Trophoblast cell (in vitro differentiated cells and primary cell): ENCODE results near the gene MFNG.
"Not testable (repeated sequence)": the region's sequence is repeated elsewhere in the genome, so short reads cannot be mapped to it uniquely, and the experiment has no call there.

Experiments used
- DNase-seq, 2 donors: peaks; one replicate each; pipeline ENCODE4 v3.0.0-alpha.2; 2016
- H2AFZ ChIP-seq: 2 replicates; pipeline ENCODE4 v1.6.1; 2013; ENCODE audit warnings: low read length, moderate library complexity, mild to moderate bottlenecking; ENCODE audit not compliant: insufficient read depth, poor library complexity
- H2AK5ac ChIP-seq: 2 replicates; pipeline ENCODE4 v1.6.1; 2013; ENCODE audit warnings: mild to moderate bottlenecking, low read length
- H2BK120ac ChIP-seq: 2 replicates; pipeline ENCODE4 v1.6.1; 2013; ENCODE audit warnings: low read length, mild to moderate bottlenecking, moderate library complexity; ENCODE audit not compliant: insufficient read depth, poor library complexity
- H2BK12ac ChIP-seq: 2 replicates; pipeline ENCODE4 v1.6.1; 2013; ENCODE audit warnings: mild to moderate bottlenecking, low read length, moderate library complexity
- H2BK5ac ChIP-seq: 2 replicates; pipeline ENCODE4 v1.6.1; 2013; ENCODE audit warnings: low read length, low read depth, moderate library complexity, mild to moderate bottlenecking; ENCODE audit not compliant: poor library complexity
- H3K14ac ChIP-seq: 2 replicates; pipeline ENCODE4 v1.6.1; 2013; ENCODE audit warnings: mild to moderate bottlenecking, low read length
- H3K18ac ChIP-seq: 2 replicates; pipeline ENCODE4 v1.6.1; 2013; ENCODE audit warnings: mild to moderate bottlenecking, low read length
- H3K23ac ChIP-seq: 2 replicates; pipeline ENCODE4 v1.6.1; 2013; ENCODE audit warnings: low read length
- H3K27ac ChIP-seq: 2 replicates; pipeline ENCODE4 v1.5.1; 2013; ENCODE audit warnings: low read depth, mild to moderate bottlenecking, inconsistent platforms, low read length, moderate library complexity
- H3K27me3 ChIP-seq: 2 replicates; pipeline ENCODE4 v1.6.1; 2013; ENCODE audit warnings: inconsistent platforms, mild to moderate bottlenecking, low read length, moderate library complexity; ENCODE audit not compliant: insufficient read depth
- H3K36me3 ChIP-seq, 2 experiments: 1 replicate in 1 of 2; 2 replicates in 1 of 2; pipeline ENCODE4 v1.6.1; 2013; ENCODE audit warnings: low read length in 2 of 2, mild to moderate bottlenecking in 2 of 2, moderate library complexity in 1 of 2; ENCODE audit not compliant: insufficient read depth in 2 of 2, control insufficient read depth in 1 of 2
- H3K4ac ChIP-seq: 2 replicates; pipeline ENCODE4 v1.6.1; 2013; ENCODE audit warnings: low read depth, mild to moderate bottlenecking, low read length, moderate library complexity
- H3K4me1 ChIP-seq, 2 experiments: 1 replicate in 1 of 2; 2 replicates in 1 of 2; pipeline ENCODE4 v1.6.1; 2013; ENCODE audit warnings: low read length in 2 of 2, mild to moderate bottlenecking in 2 of 2, moderate library complexity in 1 of 2; ENCODE audit not compliant: insufficient read depth in 2 of 2, control insufficient read depth in 1 of 2
- H3K4me2 ChIP-seq: 2 replicates; pipeline ENCODE4 v1.6.1; 2013; ENCODE audit warnings: inconsistent platforms, mild to moderate bottlenecking, low read length, moderate library complexity
- H3K4me3 ChIP-seq: 2 replicates; pipeline ENCODE4 v1.5.1; 2013; ENCODE audit warnings: mild to moderate bottlenecking, low read depth, low read length, inconsistent platforms
- H3K79me1 ChIP-seq: one replicate; pipeline ENCODE4 v1.6.1; 2013; ENCODE audit warnings: low read length
- H3K79me2 ChIP-seq: 2 replicates; pipeline ENCODE4 v1.6.1; 2013; ENCODE audit warnings: low read length, mild to moderate bottlenecking; ENCODE audit not compliant: control insufficient read depth, insufficient read depth, poor library complexity
- H3K9ac ChIP-seq: 2 replicates; pipeline ENCODE4 v1.6.1; 2013; ENCODE audit warnings: mild to moderate bottlenecking, low read length
- H3K9me3 ChIP-seq: 2 replicates; pipeline ENCODE4 v1.6.1; 2013; ENCODE audit warnings: low read depth, mild to moderate bottlenecking, control low read depth, inconsistent platforms, low read length; ENCODE audit not compliant: insufficient read depth
- H4K12ac ChIP-seq: 2 replicates; pipeline ENCODE4 v1.6.1; 2013; ENCODE audit warnings: low read depth, mild to moderate bottlenecking, low read length, moderate library complexity
- H4K8ac ChIP-seq: 2 replicates; pipeline ENCODE4 v1.6.1; 2013; ENCODE audit warnings: low read depth, mild to moderate bottlenecking, low read length, moderate library complexity
- H4K91ac ChIP-seq: one replicate; pipeline ENCODE4 v1.6.1; 2013; ENCODE audit warnings: low read depth, mild to moderate bottlenecking, low read length, moderate library complexity
- WGBS: extraction: QIAGEN DNeasy Blood & Tissue Kit; methylation state at CpG from one replicate; pipeline ENCODE4 v1.1.7; 2013; ENCODE audit warnings: missing lambda C conversion rate; ENCODE audit not compliant: insufficient read length, insufficient coverage; ENCODE audit errors: extremely low coverage; 5-methylcytosine and 5-hydroxymethylcytosine counted together

MFNG gene

GRCh38 chr22:37471727-37472417, 14.3 kb downstream of the MFNG start:
- Histone ChIP-seq H3K4me1 (no peaks in the 10 kb centered on the region), H2AFZ (no peak overlapping the region), H3K4me3 (no peak overlapping the region), H4K8ac (no peak overlapping the region), H2BK120ac (no peak overlapping the region), H3K4ac (no peak overlapping the region), H2BK12ac (no peak overlapping the region), H4K12ac (no peak overlapping the region), H2BK5ac (no peak overlapping the region), H4K91ac (no peak overlapping the region), H3K9ac (no peak overlapping the region), H3K14ac (no peak overlapping the region), H3K23ac (no peak overlapping the region), H3K79me1 (no peaks in the 10 kb centered on the region), H3K36me3 (no peaks in the 10 kb centered on the region), H3K4me2 (no peak overlapping the region), H3K79me2 (no peaks in the 10 kb centered on the region), H3K27ac (no peak overlapping the region), H2AK5ac (no peak overlapping the region), H3K27me3 (no peaks in the 10 kb centered on the region), H3K18ac (no peak overlapping the region), H3K9me3 (no peaks in the 10 kb centered on the region)
- no CpG with 5 or more reads among the region's 9 CpGs for WGBS
- no peak for DNase-seq

DNA sequence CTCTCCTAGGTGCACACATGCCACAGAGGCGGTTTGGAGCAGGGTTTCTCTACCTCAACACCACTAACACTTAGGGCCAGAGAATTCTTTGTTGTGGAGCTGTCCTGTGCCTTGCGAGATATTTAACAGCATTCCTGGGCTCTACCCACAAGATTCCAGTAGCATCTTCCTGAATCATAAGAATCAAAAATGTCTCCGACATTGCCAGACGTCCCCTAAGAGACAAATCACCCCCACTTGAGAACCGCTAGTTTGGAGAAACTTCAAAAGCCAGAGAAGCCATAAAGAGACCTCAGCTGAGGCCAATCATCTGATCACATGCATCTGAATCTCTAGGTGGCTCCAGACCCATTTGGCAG, 16.1 kb downstream of the MFNG start:
- H3K79me2 ChIP-seq = no peaks in the 10 kb centered on the region
- no peak overlapping the region for H3K23ac ChIP-seq

GRCh38 chr22:37469416-37470086, 16.6 kb downstream of the MFNG start:
- H3K9ac ChIP-seq = no peak overlapping the region
- H3K23ac ChIP-seq = no peak overlapping the region
- H3K4me2 ChIP-seq = no peak overlapping the region
- peaks cover 5% of the 10 kb centered on the region for H3K9me3 ChIP-seq
- no peak overlapping the region for H4K12ac ChIP-seq
- no peaks in the 10 kb centered on the region for H3K4me1 ChIP-seq
- H2BK12ac ChIP-seq = no peak overlapping the region
- no peak overlapping the region for H4K8ac ChIP-seq
- no peak overlapping the region for H3K27ac ChIP-seq
- no peak overlapping the region for H4K91ac ChIP-seq
- no peak overlapping the region for H3K4me3 ChIP-seq
- no peak for DNase-seq
- no peak overlapping the region for H2AK5ac ChIP-seq
- no peaks in the 10 kb centered on the region for H3K79me1 ChIP-seq
- no peak overlapping the region for H2BK5ac ChIP-seq
- no peak overlapping the region for H3K4ac ChIP-seq
- H3K14ac ChIP-seq = no peak overlapping the region
- H3K79me2 ChIP-seq = no peaks in the 10 kb centered on the region
- WGBS = no CpG with 5 or more reads among the region's 8 CpGs
- no peaks in the 10 kb centered on the region for H3K27me3 ChIP-seq
- H3K36me3 ChIP-seq = no peaks in the 10 kb centered on the region
- H2AFZ ChIP-seq = no peak overlapping the region
- H3K18ac ChIP-seq = no peak overlapping the region
- H2BK120ac ChIP-seq = no peak overlapping the region

More for the DNA sequence above, 16.1 kb downstream of the MFNG start:
- Histone ChIP-seq H4K91ac (no peak overlapping the region), H3K4me1 (no peaks in the 10 kb centered on the region), H2BK5ac (no peak overlapping the region), H3K9ac (no peak overlapping the region), H2BK12ac (no peak overlapping the region), H3K9me3 (peaks cover 5% of the 10 kb centered on the region), H3K4me3 (no peak overlapping the region), H3K4me2 (no peak overlapping the region), H4K8ac (no peak overlapping the region), H2AK5ac (no peak overlapping the region), H3K79me1 (no peaks in the 10 kb centered on the region), H3K14ac (no peak overlapping the region), H4K12ac (no peak overlapping the region), H3K27ac (no peak overlapping the region), H3K18ac (no peak overlapping the region), H2AFZ (no peak overlapping the region), H3K4ac (no peak overlapping the region), H3K36me3 (no peaks in the 10 kb centered on the region), H2BK120ac (no peak overlapping the region), H3K27me3 (no peaks in the 10 kb centered on the region)
- WGBS = no CpG with 5 or more reads among the region's 5 CpGs
- DNase-seq = no peak

- not testable (repeated sequence) for H2BK12ac ChIP-seq, H3K79me2 ChIP-seq, H3K27ac ChIP-seq, H2AFZ ChIP-seq, H4K12ac ChIP-seq, H3K4me2 ChIP-seq, H4K8ac ChIP-seq, H3K9me3 ChIP-seq, H3K4me3 ChIP-seq, H3K4me1 ChIP-seq, H2BK5ac ChIP-seq, H3K27me3 ChIP-seq, H2AK5ac ChIP-seq, H3K18ac ChIP-seq, H3K23ac ChIP-seq, H3K14ac ChIP-seq, H4K91ac ChIP-seq, H3K4ac ChIP-seq, H3K36me3 ChIP-seq, H2BK120ac ChIP-seq, H3K79me1 ChIP-seq, H3K9ac ChIP-seq, DNase-seq
- no CpG with 5 or more reads among the region's 14 CpGs for WGBS
Observed at GRCh38 chr22:37468201-37468695, 17.9 kb downstream of the MFNG start.
